ENCODE data around the gene SLC20A1.

DNA sequence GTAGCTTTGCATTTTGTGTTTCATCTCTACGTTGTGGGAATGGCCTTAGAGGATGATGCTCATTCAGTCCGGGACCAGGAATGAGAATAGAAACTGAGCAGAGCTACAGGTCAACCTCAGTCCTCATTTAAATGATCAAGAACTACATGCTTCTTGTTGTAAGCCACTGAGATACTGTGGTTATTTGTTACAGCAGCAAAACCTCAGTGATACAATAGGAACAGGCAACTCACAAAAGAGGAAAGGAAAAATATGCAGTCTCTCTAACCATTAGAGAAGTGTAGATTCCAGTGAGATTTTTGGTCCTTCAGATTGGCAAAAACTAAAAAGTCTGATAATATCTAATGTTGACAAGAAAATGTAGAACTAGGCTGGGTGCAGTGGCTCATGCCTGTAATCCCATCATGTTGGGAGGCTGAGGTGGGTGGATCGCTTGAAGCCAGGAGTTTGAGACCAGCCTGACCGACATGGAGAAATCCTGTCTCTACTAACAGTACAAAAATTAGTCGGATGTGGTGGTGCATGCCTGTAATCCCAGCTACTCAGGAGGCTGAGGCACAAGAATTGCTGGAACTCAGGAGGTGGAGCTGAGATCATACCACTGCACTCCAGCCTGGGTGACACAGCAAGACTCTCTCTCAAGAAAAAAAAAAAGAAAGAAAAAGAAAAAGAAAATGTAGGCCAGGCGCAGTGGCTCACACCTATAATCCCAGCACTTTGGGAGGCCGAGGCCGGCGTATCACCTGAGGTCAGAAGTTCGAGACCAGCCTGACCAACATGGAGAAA lies 48.0 kb upstream of the SLC20A1 start:
- TF ChIP-seq CEBPB (IDR thresholded peaks at IDR 0.05) = no peak
- no peak for TF ChIP-seq CREB1 (IDR thresholded peaks at IDR 0.05; ENCODE audit: low read depth)
- TF ChIP-seq EP300 (IDR thresholded peaks at IDR 0.05; ENCODE audit: borderline replicate concordance) = no peak
- no peak for TF ChIP-seq FOXM1 (IDR thresholded peaks at IDR 0.05; ENCODE audit: borderline replicate concordance, low read depth)

Data from Ishikawa (cell line).